HG03196 (cell line): ENCODE data around the gene NIPAL3.
"Not testable (repeated sequence)": the region's sequence is repeated elsewhere in the genome, so short reads cannot be mapped to it uniquely, and the experiment has no call there.

Source experiments
- ATAC-seq: cut with Tn5 transposase; IDR thresholded peaks from one replicate; pipeline ENCODE4 v1.9.1; 2021; ENCODE audit not compliant: unreplicated experiment

The NIPAL3 gene

DNA sequence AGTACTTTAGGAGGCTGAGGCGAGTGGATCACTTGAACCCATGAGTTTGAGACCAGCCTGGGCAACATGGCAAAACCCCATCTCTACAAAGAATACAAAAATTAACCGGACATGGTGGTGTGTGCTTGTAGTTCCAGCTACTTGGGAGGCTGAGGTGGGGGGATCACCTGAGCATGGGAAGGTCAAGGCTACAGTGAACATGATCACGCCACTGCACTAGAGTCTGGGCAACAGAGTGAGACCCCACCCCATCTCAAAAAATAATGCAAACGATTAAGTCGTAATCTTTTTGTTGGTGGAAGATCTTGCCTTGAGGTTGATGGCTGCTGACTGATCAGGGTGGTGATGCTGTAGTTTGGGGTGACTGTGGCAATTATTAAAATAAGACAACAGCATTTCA lies 93.3 kb downstream of the NIPAL3 start:
- no peak for ATAC-seq

GRCh38 chr1:24513706-24514105 lies 98.1 kb downstream of the NIPAL3 start:
- ATAC-seq = no peak

DNA sequence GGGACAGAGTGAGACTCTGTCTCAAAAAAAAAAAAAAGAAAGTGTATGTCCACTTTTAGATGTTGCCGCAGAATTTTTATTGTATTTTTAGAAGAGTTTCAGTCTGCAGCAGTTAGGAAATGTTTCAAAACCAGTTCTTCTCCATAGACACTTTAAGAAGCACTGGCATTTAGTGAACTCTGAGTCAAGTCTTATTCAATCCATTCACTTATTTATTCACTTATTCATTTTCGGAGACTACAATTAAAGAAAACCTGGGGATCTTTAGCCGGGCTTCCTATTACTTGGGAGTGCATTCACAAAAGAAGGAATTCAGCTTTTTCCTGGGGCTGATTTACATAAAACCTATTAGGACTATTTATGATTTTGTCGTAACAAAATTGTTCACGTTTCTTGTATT lies 99.3 kb downstream of the NIPAL3 start:
- ATAC-seq = no peak

- ATAC-seq = not testable (repeated sequence)
Measured at GRCh38 chr1:24515671-24516209, 100.1 kb downstream of the NIPAL3 start.

DNA sequence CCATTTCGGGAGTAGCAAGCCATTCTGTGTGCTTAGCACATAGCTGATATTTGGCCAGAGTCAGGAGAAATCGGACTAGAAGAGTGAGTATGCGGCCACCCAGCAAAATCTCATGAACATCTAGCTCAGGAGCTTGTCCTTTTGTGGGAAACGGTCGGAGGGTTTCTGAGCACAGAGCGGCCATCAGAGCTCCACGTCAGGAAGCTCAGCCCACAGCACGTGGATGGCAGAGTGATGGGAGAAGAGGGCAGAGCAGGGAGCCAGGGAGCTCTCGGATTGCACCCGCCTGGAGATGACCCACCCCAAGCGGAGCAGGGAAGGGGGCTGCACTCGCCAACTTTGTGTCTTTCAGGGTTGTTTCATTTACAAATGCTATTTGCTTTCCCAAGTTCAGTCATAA lies 100.9 kb downstream of the NIPAL3 start:
- ATAC-seq = no peak

DNA sequence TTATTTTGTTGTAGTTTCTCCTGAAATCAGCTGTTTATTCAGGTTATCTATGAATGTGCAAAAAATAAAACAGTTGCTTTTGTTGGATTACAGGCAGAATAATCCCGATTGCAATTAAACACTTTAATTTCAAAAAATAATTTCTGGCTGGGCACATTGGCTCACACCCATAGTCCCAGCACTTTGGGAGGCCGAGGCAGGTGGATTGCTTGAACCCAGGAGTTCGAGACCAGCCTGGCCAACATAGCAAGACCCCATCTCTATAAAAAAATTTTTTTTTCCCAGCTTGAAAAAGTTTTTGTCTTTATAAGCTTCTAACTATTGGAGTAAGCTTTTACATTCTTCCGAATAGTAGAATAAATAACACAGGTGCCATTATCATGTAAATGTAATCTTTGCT lies 102.3 kb downstream of the NIPAL3 start:
- no peak for ATAC-seq

- not testable (repeated sequence) for ATAC-seq
Measured at GRCh38 chr1:24520282-24520681, 104.7 kb downstream of the NIPAL3 start.
